Ishikawa (cell line): ENCODE measurements around the gene C9orf40.

Experiments used
- CEBPB ChIP-seq: IDR thresholded peaks from 2 replicates; pipeline ENCODE4 v1.6.1; 2012
- CREB1 ChIP-seq: IDR thresholded peaks from 2 replicates; pipeline ENCODE4 v1.6.1; 2012; ENCODE audit warnings: low read depth
- EGR1 ChIP-seq: IDR thresholded peaks from 2 replicates; pipeline ENCODE4 v1.6.1; 2012
- FOXM1 ChIP-seq: IDR thresholded peaks from 2 replicates; pipeline ENCODE4 v1.6.1; 2012; ENCODE audit warnings: low read depth, borderline replicate concordance
- NFIC ChIP-seq: IDR thresholded peaks from 2 replicates; pipeline ENCODE4 v1.6.1; 2012
- TCF12 ChIP-seq: IDR thresholded peaks from 2 replicates; pipeline ENCODE4 v1.6.1; 2012; ENCODE audit warnings: low read depth
- TEAD4 ChIP-seq: IDR thresholded peaks from 2 replicates; pipeline ENCODE4 v1.6.1; 2012
- TF ChIP-seq, protein P1 (sequence below): IDR thresholded peaks from 2 replicates; pipeline ENCODE4 v1.6.1; 2012
- TF ChIP-seq, protein P2 (sequence below): IDR thresholded peaks from 2 replicates; pipeline ENCODE4 v1.6.1; 2012

DNA sequence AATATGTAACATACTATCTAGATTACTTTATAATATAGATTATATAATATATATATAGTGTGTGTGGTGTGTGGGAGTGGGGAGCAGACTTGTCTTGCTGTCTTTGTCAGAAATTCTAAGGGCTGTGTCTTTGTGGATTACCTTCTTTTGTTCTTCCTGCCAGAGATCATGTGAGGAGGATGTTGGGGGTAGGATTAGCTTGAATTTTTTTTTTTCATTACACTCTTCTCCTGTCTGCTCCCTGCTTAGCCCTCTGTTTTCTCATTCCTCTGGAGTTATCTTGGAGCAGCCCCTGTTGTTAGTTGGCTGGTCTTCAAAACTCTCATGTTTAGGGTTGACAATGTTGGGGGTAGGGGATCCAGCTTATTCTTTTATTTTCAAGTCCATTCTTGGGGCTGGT, 21.0 kb upstream of the C9orf40 start:
- TF ChIP-seq CEBPB (no peak), NFIC (no peak), TCF12 (no peak), FOXM1 (no peak), EGR1 (no peak), CREB1 (no peak), TEAD4 (no peak)
- TF ChIP-seq, protein P1, sequence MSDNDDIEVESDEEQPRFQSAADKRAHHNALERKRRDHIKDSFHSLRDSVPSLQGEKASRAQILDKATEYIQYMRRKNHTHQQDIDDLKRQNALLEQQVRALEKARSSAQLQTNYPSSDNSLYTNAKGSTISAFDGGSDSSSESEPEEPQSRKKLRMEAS: no peak
- TF ChIP-seq, protein P2, sequence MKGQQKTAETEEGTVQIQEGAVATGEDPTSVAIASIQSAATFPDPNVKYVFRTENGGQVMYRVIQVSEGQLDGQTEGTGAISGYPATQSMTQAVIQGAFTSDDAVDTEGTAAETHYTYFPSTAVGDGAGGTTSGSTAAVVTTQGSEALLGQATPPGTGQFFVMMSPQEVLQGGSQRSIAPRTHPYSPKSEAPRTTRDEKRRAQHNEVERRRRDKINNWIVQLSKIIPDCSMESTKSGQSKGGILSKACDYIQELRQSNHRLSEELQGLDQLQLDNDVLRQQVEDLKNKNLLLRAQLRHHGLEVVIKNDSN: no peak
